Thyroid gland (tissue), 4 donors: ENCODE measurements around the gene NAV3.

Experiments
- CTCF ChIP-seq, 6 experiments: fragments of 200-600 bp in 3 of 6; fragments of 450-650 bp in 3 of 6; sonication (generic) in 3 of 6; IDR thresholded peaks; one replicate each; pipeline ENCODE4 v1.5.1; 2016 to 2019; ENCODE audit warnings: antibody characterized with exemption in 6 of 6, mild to moderate bottlenecking in 2 of 6, inconsistent platforms in 1 of 6, moderate library complexity in 1 of 6
- POLR2A ChIP-seq, 2 donors: fragments of 450-650 bp; IDR thresholded peaks; one replicate each; pipeline ENCODE4 v1.6.1; 2017; ENCODE audit warnings: antibody characterized with exemption in 2 of 2, mild to moderate bottlenecking in 2 of 2, moderate library complexity in 1 of 2

GRCh38 chr12:78002878-78003277, 172.2 kb downstream of the NAV3 start:
- no peak for TF ChIP-seq CTCF (IDR thresholded peaks at IDR 0.05)
- TF ChIP-seq POLR2A (IDR thresholded peaks at IDR 0.05) = no peak
